Ovary (tissue), 10 donors: Measurements from ENCODE around the gene HPGD. TPM values are rescaled to one million over a fixed set of nuclear protein-coding genes. Genes with fewer than 3 reads are reported as not detected.

Experiments
- DNase-seq, 5 donors: peaks; one replicate each; pipeline ENCODE4 v3.0.0-alpha.2; 2019 to 2020
- H3K27ac ChIP-seq, 2 donors: fragments of 200-600 bp; one replicate each; pipeline versions ENCODE4 v1.5.1 to v1.8.0; 2019 to 2022
- H3K27me3 ChIP-seq: fragments of 200-600 bp; one replicate; pipeline ENCODE4 v1.8.0; 2022
- H3K36me3 ChIP-seq: fragments of 200-600 bp; sonication (generic); one replicate; pipeline ENCODE4 v1.5.1; 2019
- H3K4me1 ChIP-seq: one replicate; pipeline ENCODE4 v1.8.1; 2013; ENCODE audit warnings: mild to moderate bottlenecking, moderate library complexity; ENCODE audit not compliant: insufficient read depth
- H3K4me3 ChIP-seq: fragments of 200-600 bp; sonication (generic); one replicate; pipeline ENCODE4 v1.5.1; 2017
- H3K9me3 ChIP-seq, 2 donors: fragments of 200-600 bp in 1 of 2; sonication (generic) in 1 of 2; one replicate each; pipeline versions ENCODE4 v1.5.1 to v1.8.1; 2013 to 2019; ENCODE audit warnings: mild to moderate bottlenecking in 1 of 2, moderate library complexity in 1 of 2
- CTCF ChIP-seq, 3 donors: fragments of 450-650 bp in 2 of 3; fragments of 200-600 bp in 1 of 3; IDR thresholded peaks; one replicate each; pipeline versions ENCODE4 v1.5.1 to v1.8.0; 2016 to 2022; ENCODE audit warnings: antibody characterized with exemption in 3 of 3, mild to moderate bottlenecking in 1 of 3
- EP300 ChIP-seq: sonication (generic); formaldehyde crosslinking; IDR thresholded peaks from one replicate; pipeline ENCODE4 v1.6.1; 2017; ENCODE audit warnings: antibody characterized with exemption
- POLR2A ChIP-seq: fragments of 450-650 bp; IDR thresholded peaks from one replicate; pipeline ENCODE4 v1.6.1; 2017; ENCODE audit warnings: antibody characterized with exemption, mild to moderate bottlenecking, moderate library complexity
- WGBS, 3 donors: extraction: QIAGEN DNeasy Blood & Tissue Kit in 1 of 3; methylation state at CpG; one replicate each; pipeline versions ENCODE4 v1.1.5 to v1.1.7; 2013 to 2017; 5-methylcytosine and 5-hydroxymethylcytosine counted together
- intact Hi-C, 4 donors: fragments of 100-400 bp; cut with DNase I; formaldehyde crosslinking; loops; one replicate each; pipeline versions ENCODE4 v1.11.0 to v1.15.1; 2022 to 2023
- long read RNA-seq, 3 donors: library from polyadenylated mRNA in 2 of 3; unstranded in 2 of 3; transcript quantifications; one replicate each; pipeline ENCODE4 v2.0.0 and lab custom pipeline, GENCODE V29; 2021 to 2026
- polyA plus RNA-seq, 2 donors: library from polyadenylated mRNA; stranded (reverse); fragments of 200-250 nt in 1 of 2; fragments of 350-450 nt in 1 of 2; fragmentation: Illumina TruSeq in 1 of 2; extraction: RNeasy Lipid Tissue Mini Kit (QIAGEN cat#74804) in 1 of 2; gene quantifications; one replicate each; pipeline ENCODE4 v1.2.3, GENCODE V29; 2013 to 2014
- total RNA-seq, 7 donors: library from RNA; depleted of rRNA in 2 of 7; stranded (reverse); fragments of >200 nt in 2 of 7; fragmentation: NEBNext Ultra II Directional in 3 of 7; extraction: Animal tissue kit (Norgen Biotek cat#: 25700) in 3 of 7; gene quantifications; one replicate each; pipeline versions ENCODE4 v1.1.0 to v1.2.4, GENCODE V29; 2016 to 2023
- donor health status: DM: no; HTN: no; CAD: no; lungs with moderate emphysema.
- donor health status: DM: no; HTN: no; CAD: no.
- donor health status: Bipolar disorder and iron deficiency.
- donor health status: DM: yes; HTN: yes; CAD: no.
- donor health status: DM: no; HTN: no; CAD: no.
- donor health status: DM: yes; HTN: yes; CAD: no.

Gene HPGD
- 10 to 100 TPM in 1 of 7 donors, 1 to 10 TPM in 4, not detected in 2; 1.2 to 20.6 (median 3.2) TPM for total RNA-seq
- 1 to 10 TPM in 1 of 2 donors, under 1 TPM in 1; 0.69 to 6.9 TPM for polyA plus RNA-seq
- long read RNA-seq, donor 1: 0 reads
- long read RNA-seq, donor 2, partial matches to known transcripts: 0 of 4 reads
- long read RNA-seq, donor 2, other reads (novel, unspliced or antisense): 0 of 4 reads
- long read RNA-seq, donor 3, partial matches to known transcripts: 1 of 2 reads
- long read RNA-seq, donor 3, other reads (novel, unspliced or antisense): 0 of 2 reads

GRCh38 chr4:174522183-174523024 lies at the start of gene HPGD:
Gene HPGD, minus strand, starts transcription at chr4:174522488. Its CDS starts 37 bp downstream, at chr4:174522451.
- no peaks in the 10 kb centered on the region for H3K36me3 ChIP-seq
- no peaks in the 10 kb centered on the region for H3K27me3 ChIP-seq
- DNase-seq: peak in 1 of 5 donors; percentile 28
- no peak within 1 kb of the TSS for H3K27ac ChIP-seq
- WGBS, 3 donors: 1% methylated on average over 43 to 60 of the region's 60 CpGs
- TF ChIP-seq EP300: no peak
- no peak for TF ChIP-seq POLR2A
- no peak for TF ChIP-seq CTCF (IDR thresholded peaks at IDR 0.05)
- intact Hi-C loops: no loop called here
- H3K9me3 ChIP-seq: no peaks in the 10 kb centered on the region
- peak within 1 kb of the TSS; percentile 58 for H3K4me3 ChIP-seq
- no peaks in the 10 kb centered on the region for H3K4me1 ChIP-seq

GRCh38 chr4:174564529-174564928 lies 42.2 kb upstream of the HPGD start:
- Histone ChIP-seq H3K9me3 (no peaks in the 10 kb centered on the region), H3K27ac (no peak overlapping the region), H3K36me3 (no peaks in the 10 kb centered on the region), H3K27me3 (no peaks in the 10 kb centered on the region), H3K4me1 (no peaks in the 10 kb centered on the region), H3K4me3 (no peak overlapping the region)
- whole genome bisulfite sequencing, 3 donors: 35 to 38% (median 37%) methylated on average over 2 of the region's 2 CpGs
- intact Hi-C loops: no loop called here
- no peak for DNase-seq
- TF ChIP-seq CTCF (IDR thresholded peaks at IDR 0.05): no peak
- TF ChIP-seq EP300: no peak
- TF ChIP-seq POLR2A: no peak

GRCh38 chr4:174563399-174563798 lies 41.1 kb upstream of the HPGD start:
- Histone ChIP-seq H3K4me1 (no peaks in the 10 kb centered on the region), H3K27me3 (no peaks in the 10 kb centered on the region), H3K9me3 (no peaks in the 10 kb centered on the region), H3K36me3 (no peaks in the 10 kb centered on the region), H3K27ac (no peak overlapping the region), H3K4me3 (no peak overlapping the region)
- WGBS, 3 donors: 90 to 93% (median 91%) methylated on average over 1 of the region's 1 CpG
- no peak for TF ChIP-seq EP300
- no peak for TF ChIP-seq POLR2A
- TF ChIP-seq CTCF (IDR thresholded peaks at IDR 0.05): no peak
- intact Hi-C loops: no loop called here
- no peak for DNase-seq

- intact Hi-C loops: no loop called here
These were observed 39.3 kb upstream of the HPGD start for GRCh38 chr4:174561560-174561959.

More at GRCh38 chr4:174561560-174561959, 39.3 kb upstream of the HPGD start:
- Histone ChIP-seq H3K4me1 (no peaks in the 10 kb centered on the region), H3K27ac (no peak overlapping the region), H3K9me3 (no peaks in the 10 kb centered on the region), H3K4me3 (no peak overlapping the region), H3K27me3 (no peaks in the 10 kb centered on the region), H3K36me3 (no peaks in the 10 kb centered on the region)
- DNase-seq: no peak
- TF ChIP-seq CTCF (IDR thresholded peaks at IDR 0.05) (no peak), POLR2A (no peak), EP300 (no peak)
- 5 to 30% (median 13%) methylated on average over 2 of the region's 2 CpGs for WGBS, 3 donors
